Hypothalamus (tissue), 51 donors: ENCODE data around the gene DDIT3.
A peak's percentile ranks its signal among the peaks of the same experiment; 100 is the strongest.

ENCODE experiments used
- DNase-seq, 51 donors: peaks; one replicate each; lab custom pipeline; 2025; lab: John Stamatoyannopoulos, UW

The DDIT3 gene

GRCh38 chr12:57548013-57548315 is 27.6 kb upstream of the DDIT3 start:
- DNase-seq, result no peak

- no peak for DNase-seq
Observed at GRCh38 chr12:57547288-57548012, 27.1 kb upstream of the DDIT3 start.

DNA sequence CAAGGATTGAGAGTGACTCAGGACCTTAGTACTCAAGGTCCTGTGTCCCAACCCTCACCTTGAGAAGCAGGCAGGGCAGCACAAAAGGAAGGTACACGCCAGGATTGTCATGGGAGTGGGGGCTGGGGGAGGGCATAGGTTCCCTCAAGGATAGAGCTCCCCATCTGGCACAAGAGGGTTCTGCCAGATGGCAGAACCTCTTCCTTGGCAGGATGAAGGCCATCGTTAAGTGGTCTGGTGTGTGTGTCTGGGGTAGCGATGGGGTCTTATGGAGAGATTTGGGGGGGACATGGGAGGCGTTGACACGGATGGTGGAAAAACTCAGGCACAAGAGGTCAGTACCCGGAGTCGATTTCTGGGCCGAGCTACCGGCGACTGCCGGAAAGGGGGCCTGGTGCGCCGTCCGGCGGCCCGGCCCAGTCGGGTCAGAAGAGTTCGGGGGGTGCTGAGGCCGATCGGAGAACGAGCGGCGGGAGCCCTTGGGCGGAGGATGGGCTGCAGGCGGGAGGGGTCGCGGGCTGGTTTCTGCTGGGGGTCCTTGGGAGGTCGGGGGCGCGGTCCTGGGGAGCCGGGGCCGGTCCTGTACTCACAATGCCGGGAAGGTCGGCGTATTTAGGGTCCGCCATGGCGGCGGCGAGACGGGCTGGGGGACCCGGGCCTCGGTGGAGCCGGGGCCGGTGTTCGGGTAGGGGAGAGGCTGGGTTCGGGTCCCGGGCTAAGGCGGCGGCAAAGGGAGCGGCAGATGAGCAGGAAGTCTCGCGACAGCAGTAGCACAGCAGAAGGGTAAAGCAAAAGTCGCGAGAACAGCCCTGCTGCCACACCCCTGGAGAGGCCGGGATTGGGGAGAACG is 26.3 kb upstream of the DDIT3 start, which contains the start of gene DCTN2:
DCTN2 (minus strand) TSS at position 755 of the 850 bp plus-strand sequence; CDS start at position 626, 129 bp downstream.
- DNase-seq, result peak; percentile 34 to 97 (median 90)

DNA sequence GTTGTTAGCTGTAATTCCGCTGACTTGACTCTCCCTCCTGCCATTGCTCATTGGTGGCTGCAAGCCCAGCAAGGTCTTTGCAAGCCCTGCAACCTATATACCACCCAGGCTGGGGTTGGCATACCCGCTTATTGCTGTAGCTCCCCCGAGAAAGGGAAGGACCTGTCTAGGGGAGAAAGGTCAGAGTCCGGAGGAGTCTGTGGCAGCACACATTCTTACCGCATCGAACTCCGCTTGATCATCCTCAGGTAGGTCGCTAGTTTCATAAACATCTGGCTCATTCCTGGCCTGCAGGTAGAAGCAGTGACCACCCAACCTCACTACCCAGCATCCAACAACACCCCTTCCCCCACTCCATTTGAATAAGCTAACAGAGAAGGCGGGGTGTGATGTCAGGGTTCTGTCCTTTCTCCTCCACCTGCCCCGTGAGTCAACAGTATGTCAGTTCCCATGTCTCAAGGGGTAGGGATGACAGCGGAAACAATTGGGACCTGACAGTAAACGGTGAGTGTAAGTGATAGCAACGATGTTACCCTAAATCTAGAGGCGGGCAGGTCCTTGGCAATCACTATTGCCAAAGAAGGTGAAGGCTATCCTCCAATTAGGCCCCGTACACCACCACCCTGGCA is 25.6 kb upstream of the DDIT3 start:
- no peak for DNase-seq

DNA sequence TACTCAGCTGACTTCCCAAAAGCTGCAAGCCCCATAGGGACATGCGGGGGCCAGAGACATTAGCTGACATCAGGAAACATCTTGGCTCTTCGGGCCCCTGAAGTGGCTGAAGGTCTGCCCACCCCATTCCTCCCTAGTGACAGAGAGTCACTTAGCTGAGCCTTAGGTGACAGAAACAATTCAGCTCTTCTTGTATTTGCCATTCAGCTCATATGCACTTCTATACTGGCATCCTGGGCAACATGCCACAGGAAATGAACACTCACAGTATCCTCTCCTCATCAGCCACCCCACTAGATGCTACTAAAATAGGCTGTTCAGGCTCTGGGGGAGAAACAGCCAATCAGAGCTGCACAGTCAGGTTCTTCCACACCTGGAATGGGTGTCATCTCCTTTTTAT is 23.3 kb upstream of the DDIT3 start:
- peak in 1 of 51 donors; percentile 56 for DNase-seq

DNA sequence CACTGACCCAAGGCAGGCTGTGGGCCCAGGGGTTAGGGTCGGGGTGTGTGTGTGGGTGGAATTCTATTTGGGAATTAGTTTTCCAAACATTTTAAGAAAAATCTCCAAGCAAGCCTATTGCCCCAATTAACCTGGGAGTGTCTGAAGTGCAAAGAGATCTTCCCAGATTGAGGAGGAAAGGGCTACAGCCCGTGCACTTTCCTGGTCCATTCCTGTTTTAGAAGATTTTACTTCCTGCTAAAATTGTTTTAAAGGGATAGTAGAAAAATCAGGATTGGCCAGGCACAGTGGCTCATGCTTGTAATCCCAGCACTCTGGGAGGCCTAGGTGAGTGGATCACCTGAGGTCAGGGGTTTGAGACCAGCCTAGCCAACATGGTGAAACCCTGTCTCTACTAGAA is 21.4 kb upstream of the DDIT3 start:
- no peak for DNase-seq

DNA sequence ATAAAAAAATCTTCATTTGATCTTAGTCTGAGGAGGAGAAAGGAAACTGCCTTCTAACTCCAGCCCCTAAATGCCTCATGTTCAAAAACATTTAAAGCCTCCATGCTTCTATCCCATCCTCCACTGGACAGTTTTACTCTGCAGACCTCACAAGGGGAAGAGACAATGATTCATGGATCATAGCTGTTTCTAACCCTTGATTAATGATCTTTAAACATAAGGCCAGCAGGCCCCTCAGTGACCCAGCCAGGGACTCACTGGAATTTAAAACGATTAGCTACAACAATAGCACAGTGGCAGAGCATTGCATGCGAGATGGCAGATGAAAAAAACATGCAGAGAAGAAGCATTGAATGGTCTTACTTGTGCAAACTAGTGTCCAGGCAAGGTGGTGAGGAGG is 20.7 kb upstream of the DDIT3 start:
- DNase-seq, result no peak

- no peak for DNase-seq
Observed at GRCh38 chr12:57539134-57539768, 18.9 kb upstream of the DDIT3 start.

DNA sequence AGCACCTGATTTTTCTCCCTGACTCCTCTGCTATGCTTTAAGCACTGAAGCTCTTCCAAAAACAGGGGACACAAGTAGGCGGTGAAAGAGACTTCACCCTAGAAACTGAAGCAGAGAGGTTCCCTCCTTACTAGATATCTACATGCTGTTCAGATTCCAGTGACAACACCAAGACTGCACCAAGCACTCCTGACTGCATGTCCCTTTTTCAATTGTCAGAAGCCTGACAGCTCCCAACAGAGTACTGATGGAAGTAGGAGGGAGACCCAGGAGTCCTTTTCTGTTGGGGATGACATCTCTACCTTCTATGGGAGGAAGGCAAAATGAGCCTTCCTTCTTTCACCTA is 16.3 kb upstream of the DDIT3 start:
- DNase-seq, result no peak

GRCh38 chr12:57535764-57536596 is 15.7 kb upstream of the DDIT3 start:
- no peak for DNase-seq

DNA sequence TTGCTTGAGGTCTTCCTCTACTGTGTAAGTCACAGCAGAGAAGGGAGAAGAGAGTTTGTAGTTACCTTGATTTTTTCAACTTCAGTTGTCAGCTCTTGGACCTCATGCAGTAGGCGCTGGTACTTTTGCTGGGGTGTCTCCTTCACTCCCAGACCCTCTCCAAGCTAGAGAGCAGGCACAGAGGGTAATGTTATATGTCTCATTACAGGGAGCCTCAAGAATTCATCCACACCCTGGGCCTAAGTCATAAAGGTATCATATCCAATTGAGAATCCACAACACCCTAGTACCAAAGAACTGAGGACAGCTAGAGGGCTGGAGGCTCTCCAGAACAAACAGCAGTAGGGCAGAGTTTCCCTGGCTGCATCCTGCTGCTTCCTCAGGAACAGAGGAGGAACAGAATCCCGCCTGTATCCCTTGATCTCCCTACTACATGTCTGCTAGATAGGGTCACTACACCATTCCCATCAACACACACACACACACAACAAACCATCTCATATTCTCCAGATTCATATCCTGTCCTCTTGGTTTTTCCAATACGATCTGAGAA is 14.8 kb upstream of the DDIT3 start:
- no peak for DNase-seq

GRCh38 chr12:57534250-57534649 is 13.9 kb upstream of the DDIT3 start:
- no peak for DNase-seq

DNA sequence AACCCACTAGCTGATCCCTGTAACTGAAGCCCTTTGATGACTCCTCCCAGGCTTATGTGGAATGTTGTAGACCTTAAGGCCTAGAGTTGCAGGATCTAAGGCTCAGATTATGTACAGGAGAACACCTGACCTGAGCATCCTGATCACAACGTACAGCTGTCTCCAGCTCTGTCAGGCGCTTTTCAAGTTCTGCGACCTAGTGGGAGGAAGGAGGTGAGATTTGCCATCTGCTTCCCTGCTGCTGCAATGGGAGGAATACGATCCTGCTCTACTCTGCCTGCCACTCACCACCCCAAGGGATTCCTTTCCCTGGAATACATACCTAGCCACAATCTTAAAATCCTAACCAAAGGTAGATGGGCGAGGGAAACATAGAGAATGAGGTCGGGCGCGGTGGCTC is 12.8 kb upstream of the DDIT3 start:
- no peak for DNase-seq

DNA sequence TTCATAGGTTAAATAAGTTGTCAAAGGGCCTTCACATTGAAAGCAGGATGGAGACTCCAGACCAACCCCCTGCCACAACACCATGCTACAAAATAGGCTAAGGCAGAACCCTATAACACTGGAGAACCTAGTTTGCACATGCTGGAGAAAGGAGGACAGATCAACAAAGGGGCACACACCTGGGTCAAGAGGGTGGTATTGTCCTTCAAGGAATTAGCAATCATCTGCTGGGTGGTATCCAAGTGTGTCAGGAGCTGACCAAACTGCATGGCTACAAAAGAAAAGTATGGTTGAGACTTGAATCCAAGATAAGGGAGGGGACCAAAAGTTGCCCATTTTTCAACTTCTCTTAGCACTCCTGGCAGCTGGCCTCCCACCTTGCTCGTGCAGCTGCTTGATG is 11.5 kb upstream of the DDIT3 start:
- no peak for DNase-seq

GRCh38 chr12:57530396-57531142 is 10.3 kb upstream of the DDIT3 start:
- no peak for DNase-seq

GRCh38 chr12:57529831-57530230 is 9.5 kb upstream of the DDIT3 start:
- no peak for DNase-seq

GRCh38 chr12:57528831-57529555 is 8.7 kb upstream of the DDIT3 start:
- DNase-seq, result no peak

DNA sequence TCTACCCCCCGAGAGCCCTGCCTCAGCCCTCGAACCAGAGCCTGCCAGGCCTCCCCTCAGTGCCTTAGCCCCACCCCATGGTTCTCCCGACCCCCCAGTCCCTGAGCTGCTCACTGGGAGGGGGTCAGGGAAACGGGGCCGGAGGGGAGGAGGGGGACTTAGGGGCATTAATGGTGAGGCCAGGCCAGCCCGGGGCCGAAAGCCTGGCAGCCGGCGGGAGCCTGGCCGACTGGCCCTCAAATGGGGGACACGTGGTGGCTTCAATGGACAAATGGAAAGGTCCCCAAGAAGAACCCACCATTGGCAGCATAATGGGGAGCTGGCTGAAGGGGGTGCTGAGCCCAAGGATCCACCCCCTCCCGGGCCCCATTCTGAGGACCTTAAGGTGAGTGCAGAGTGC is 7.9 kb upstream of the DDIT3 start:
- no peak for DNase-seq

DNA sequence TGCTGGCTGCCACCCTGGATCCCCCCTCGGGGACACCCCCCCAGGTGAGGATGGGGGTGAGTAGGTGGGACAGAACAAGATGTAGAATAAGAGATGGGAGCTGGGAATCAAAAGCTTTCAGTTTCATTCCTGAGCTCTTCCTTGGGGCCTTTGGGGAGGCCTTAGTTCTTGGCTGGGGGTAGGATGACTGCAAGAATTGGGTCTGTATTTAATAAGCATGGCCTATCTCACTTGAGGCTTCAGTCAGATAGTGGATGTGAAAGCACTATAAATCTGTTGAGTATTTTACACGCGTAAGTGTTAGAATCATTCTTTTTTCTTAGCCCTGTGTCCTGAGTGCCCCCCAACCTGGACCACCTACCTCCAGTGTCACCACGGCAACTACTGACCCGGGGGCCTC is 6.9 kb upstream of the DDIT3 start:
- DNase-seq, result no peak
